ENCODE data around the gene MYPOP.
"Not testable (repeated sequence)": the region's sequence is repeated elsewhere in the genome, so short reads cannot be mapped to it uniquely, and the experiment has no call there.

The MYPOP gene

GRCh38 chr19:45911291-45911690, 8.9 kb upstream of the MYPOP start:
- DNase-seq (ENCODE audit: extremely low spot score, insufficient read length, low read depth) (no peak), FAIRE-seq (no peak)

GRCh38 chr19:45908956-45909355, 6.5 kb upstream of the MYPOP start:
- DNase-seq (ENCODE audit: extremely low spot score, insufficient read length, low read depth) (no peak), FAIRE-seq (no peak)

- FAIRE-seq, result no peak
Measured at GRCh38 chr19:45906221-45906620, 3.8 kb upstream of the MYPOP start.

GRCh38 chr19:45905011-45905410, 2.6 kb upstream of the MYPOP start:
- FAIRE-seq (no peak), DNase-seq (ENCODE audit: extremely low spot score, insufficient read length, low read depth) (no peak)

More at GRCh38 chr19:45906221-45906620, 3.8 kb upstream of the MYPOP start:
- no peak for DNase-seq (ENCODE audit: extremely low spot score, insufficient read length, low read depth)

- DNase-seq (ENCODE audit: extremely low spot score, insufficient read length, low read depth), result peak; percentile 100
- peak; percentile 98 for FAIRE-seq
Measured at GRCh38 chr19:45902651-45903625, 525 bp upstream of the MYPOP start.

- no peak for DNase-seq (ENCODE audit: extremely low spot score, insufficient read length, low read depth)
Measured at GRCh38 chr19:45901432-45901911, 941 bp downstream of the MYPOP start.

GRCh38 chr19:45900738-45901431, 1.5 kb downstream of the MYPOP start:
- FAIRE-seq (no peak), DNase-seq (ENCODE audit: extremely low spot score, insufficient read length, low read depth) (no peak)

More at GRCh38 chr19:45901432-45901911, 941 bp downstream of the MYPOP start:
- no peak for FAIRE-seq

- no peak for FAIRE-seq
Measured at GRCh38 chr19:45899919-45900589, 2.4 kb downstream of the MYPOP start.

GRCh38 chr19:45899253-45899652, 3.2 kb downstream of the MYPOP start:
- FAIRE-seq, result no peak
- no peak for DNase-seq (ENCODE audit: extremely low spot score, insufficient read length, low read depth)

More at GRCh38 chr19:45899919-45900589, 2.4 kb downstream of the MYPOP start:
- DNase-seq (ENCODE audit: extremely low spot score, insufficient read length, low read depth), result no peak

GRCh38 chr19:45897261-45897812, 5.1 kb downstream of the MYPOP start:
- FAIRE-seq (no peak), DNase-seq (ENCODE audit: extremely low spot score, insufficient read length, low read depth) (no peak)

- not testable (repeated sequence) for FAIRE-seq; DNase-seq (ENCODE audit: extremely low spot score, insufficient read length, low read depth)
Measured at GRCh38 chr19:45895983-45896599, 6.3 kb downstream of the MYPOP start.

GRCh38 chr19:45895519-45895972, 6.9 kb downstream of the MYPOP start:
- FAIRE-seq, result no peak
- no peak for DNase-seq (ENCODE audit: extremely low spot score, insufficient read length, low read depth)

- no peak for DNase-seq (ENCODE audit: extremely low spot score, insufficient read length, low read depth)
- FAIRE-seq, result no peak
Measured at GRCh38 chr19:45890877-45891276, 11.5 kb downstream of the MYPOP start.

GRCh38 chr19:45889210-45889885, 13.1 kb downstream of the MYPOP start:
- no peak for DNase-seq (ENCODE audit: extremely low spot score, insufficient read length, low read depth)
- no peak for FAIRE-seq

- no peak for DNase-seq (ENCODE audit: extremely low spot score, insufficient read length, low read depth)
- peak; percentile 21 for FAIRE-seq
Measured at GRCh38 chr19:45887200-45887710, 15.2 kb downstream of the MYPOP start.

GRCh38 chr19:45886427-45887199, 15.8 kb downstream of the MYPOP start:
- peak; percentile 81 for DNase-seq (ENCODE audit: extremely low spot score, insufficient read length, low read depth)
- FAIRE-seq, result peak; percentile 95

GRCh38 chr19:45885556-45886426, 16.6 kb downstream of the MYPOP start, which contains the start of gene IRF2BP1:
TSS of gene IRF2BP1 (minus strand) at chr19:45886141. CDS start at chr19:45885774, 367 bp downstream.
- DNase-seq (ENCODE audit: extremely low spot score, insufficient read length, low read depth), result peak; percentile 70
- FAIRE-seq, result peak; percentile 41

Measured in GM18507 (cell line).